ENCODE results near the gene KRTAP5-10.
A peak's percentile ranks its signal among the peaks of the same experiment; 100 is the strongest.
"Not testable (repeated sequence)": the region's sequence is repeated elsewhere in the genome, so short reads cannot be mapped to it uniquely, and the experiment has no call there.

Gene KRTAP5-10

DNA sequence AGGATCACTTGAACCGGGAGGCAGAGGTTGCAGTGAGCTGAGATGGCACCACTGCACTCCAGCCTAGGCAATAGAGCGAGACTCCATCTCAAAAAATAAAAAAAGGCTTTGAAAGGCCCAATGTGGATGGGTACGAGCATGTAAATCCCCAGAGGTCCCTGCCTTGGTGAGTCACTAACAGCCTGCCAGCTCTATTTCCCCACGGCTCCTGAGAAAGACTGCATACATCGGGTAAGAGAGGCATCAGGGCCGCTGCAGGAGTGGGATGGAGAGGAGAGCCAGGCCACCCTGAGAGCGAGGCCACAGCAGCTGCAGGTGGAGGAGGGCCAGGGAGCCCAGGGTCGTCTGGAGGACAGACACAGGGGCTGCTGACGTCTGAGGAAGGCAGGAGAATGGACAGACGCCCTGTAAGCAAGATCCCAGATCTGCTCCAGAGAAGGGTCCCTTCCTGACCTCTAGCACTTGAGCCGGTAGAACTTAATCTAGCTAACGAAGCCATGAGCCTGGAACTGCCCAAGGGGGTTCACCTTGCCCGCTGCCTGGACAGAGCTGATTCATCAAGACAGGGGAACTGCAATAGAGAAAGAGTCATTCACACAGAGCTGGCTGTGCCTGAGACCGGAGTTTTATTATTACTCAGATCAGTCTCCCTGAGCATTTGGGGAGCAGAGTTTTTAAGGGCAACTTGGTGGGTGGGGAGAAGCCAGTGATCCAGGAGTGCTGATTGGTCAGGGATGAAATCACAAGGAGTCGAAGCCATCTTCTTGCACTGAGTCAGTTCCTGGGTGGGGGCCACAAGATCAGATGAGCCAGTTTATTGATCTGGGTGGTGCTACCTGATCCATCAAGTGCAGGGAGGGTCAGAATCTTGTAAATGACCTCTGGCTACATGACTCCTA is 22.2 kb upstream of the KRTAP5-10 start:
- DNase-seq: no peak

DNA sequence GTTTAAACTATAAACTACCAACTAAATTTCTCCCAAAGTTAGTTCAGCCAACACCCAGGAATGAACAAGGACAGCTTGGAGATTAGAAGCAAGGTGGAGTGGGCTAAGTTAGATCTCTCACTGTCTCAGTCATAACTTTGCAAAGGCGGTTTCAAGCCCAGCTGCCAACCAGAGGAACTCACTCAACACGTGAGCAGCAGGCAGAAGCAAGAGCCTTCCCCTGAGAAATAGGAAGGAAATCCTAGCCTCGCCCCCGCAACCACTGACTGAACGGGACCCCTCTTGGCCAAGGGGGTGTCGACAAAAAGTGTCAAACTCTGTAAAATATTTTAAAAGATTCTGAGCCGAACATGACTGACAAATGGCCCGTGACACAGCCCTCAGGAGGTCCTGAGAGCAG is 21.5 kb upstream of the KRTAP5-10 start:
- DNase-seq: no peak

DNA sequence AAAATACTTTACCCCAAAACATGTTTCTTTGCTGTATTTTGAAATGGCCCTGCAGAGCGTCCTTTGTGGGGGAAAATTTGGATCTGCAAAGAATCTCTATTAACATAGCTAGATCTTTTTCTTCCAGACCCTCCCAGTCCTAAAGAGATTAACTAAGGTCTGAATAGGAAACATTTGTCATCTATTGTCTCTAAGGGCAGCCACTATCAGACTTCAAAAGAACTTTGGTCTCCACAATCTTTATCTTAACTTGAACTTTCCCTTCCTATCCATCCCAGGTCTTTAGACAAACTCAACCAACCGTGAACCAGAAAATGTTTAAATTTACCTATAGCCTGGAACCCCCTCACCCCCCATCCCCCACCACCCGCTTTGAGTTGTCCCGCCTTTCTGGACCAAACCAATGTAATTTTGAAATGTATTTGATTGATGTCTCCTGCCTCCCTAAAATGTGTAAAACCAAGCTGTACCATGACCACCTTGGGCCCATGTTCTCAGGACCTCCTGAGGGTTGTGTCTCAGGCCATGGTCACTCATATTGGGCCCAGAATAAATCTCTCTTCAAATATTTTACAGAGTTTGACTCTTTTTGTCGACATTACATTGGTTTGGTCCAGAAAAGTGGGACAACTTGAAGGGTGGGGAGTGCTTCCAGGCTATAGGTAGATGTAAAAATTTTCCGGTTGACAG is 20.7 kb upstream of the KRTAP5-10 start:
- DNase-seq: no peak

DNA sequence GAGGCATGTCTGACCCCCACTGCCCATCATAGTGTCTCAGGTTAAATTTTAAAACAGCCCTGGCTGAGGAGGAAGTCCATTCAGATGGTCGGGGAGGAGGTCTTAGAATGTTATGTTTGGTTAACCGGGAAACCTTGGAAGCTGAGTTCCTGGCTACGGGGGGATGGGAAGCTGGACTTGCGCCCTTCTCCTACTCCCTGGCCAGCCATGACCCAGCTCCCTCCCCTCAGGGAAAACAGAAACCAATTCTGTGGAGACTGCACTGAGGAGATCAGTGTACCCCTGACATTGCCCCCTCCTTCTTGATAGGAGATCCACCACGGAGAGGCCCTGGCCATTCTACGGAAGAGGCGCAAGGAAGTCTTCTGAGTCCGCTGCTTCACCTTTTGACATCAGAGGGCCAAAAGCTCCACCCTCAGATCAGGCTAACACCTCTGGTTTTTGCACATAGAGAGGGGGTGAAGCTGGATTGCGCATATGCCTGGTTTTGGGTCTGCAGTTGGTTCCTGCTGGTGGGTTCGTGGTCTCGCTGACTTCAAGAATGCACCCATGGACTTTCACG is 19.9 kb upstream of the KRTAP5-10 start:
- DNase-seq: no peak

DNA sequence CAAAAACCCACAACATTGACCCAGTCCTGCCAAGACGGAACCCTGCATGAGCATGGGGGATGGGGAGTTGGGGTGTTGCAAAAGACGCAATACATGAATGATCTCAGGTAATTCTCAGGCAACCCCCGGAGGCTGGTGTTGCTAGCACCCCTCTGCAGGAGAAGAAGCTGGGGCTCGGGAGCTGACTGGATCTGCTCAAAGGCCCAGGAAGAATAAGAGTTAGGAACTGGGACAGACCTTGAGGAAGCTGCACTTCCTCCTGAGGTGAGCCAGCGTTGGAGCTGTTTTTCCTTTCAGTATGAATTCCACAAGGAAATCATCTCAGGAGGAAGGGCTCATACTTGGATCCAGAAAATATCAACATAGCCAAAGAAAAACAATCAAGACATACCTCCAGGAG is 17.2 kb upstream of the KRTAP5-10 start, which contains the start of gene KRTAP5-9:
Gene KRTAP5-9 (plus strand): TSS at position 301 of the 400 bp plus-strand sequence. CDS start 238 bp downstream, outside the sequence.
- DNase-seq: no peak

DNA sequence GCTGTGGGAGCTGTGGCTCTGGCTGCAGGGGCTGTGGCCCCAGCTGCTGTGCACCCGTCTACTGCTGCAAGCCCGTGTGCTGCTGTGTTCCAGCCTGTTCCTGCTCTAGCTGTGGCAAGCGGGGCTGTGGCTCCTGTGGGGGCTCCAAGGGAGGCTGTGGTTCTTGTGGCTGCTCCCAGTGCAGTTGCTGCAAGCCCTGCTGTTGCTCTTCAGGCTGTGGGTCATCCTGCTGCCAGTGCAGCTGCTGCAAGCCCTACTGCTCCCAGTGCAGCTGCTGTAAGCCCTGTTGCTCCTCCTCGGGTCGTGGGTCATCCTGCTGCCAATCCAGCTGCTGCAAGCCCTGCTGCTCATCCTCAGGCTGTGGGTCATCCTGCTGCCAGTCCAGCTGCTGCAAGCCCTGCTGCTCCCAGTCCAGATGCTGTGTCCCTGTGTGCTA is 16.6 kb upstream of the KRTAP5-10 start:
- no peak for DNase-seq

DNA sequence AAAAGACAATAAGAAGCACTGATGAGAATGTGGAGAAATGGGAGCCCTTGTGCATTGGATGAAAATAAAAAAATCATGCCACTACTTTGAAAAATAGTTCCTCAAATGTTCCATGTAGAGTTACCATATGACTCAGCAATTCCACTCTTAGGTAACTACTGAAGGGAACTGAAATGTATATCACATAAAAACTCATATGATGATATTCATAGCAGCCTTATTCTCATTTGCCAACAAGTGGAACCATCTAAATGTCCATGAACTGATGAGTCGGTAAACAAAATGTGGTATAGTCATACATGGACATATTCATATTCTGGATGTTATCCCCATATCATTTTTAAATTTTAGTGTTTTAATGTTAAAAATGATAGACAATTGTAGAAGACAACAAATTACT is 13.7 kb upstream of the KRTAP5-10 start:
- peak; percentile 26 to 33 for DNase-seq

DNA sequence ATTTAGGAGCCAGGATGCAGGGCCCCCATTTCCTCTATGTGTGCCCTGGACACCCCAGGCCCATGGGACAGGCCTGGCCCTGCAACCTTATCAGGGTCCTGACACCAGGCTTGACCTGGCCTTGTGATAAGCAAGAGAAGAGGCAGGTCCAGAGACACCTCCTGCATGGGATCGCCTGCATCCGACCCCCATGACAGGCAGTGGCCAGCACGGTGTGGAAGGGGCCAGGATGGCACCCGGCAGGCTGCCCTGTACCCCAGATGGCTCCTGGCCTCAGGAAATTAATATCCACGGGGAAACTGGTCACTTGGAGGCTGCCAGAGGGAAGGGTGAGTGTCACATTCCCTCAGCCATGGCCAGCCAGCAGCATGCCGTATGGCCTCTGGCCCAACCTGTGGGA is 10.4 kb upstream of the KRTAP5-10 start:
- DNase-seq: no peak

DNA sequence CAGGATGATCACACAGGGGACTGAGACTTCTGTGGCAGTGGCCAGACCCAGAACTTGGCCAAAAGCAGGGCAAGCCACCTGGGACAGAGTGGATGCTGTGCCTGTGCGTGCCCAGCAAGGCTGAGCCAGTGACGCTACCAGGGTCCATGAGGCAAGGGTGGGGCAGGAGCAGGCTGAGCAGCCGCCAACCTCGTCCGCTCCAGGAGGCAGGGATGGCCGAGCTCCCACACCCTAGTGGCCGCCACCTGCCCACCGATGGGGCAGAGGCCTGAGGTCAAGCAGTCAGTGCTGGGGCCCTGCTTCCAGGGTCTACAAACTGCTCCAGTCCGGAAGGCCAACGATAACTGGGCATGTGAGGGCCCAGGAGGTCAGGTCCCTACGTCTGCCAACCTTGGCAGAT is 9.9 kb upstream of the KRTAP5-10 start:
- DNase-seq: no peak

DNA sequence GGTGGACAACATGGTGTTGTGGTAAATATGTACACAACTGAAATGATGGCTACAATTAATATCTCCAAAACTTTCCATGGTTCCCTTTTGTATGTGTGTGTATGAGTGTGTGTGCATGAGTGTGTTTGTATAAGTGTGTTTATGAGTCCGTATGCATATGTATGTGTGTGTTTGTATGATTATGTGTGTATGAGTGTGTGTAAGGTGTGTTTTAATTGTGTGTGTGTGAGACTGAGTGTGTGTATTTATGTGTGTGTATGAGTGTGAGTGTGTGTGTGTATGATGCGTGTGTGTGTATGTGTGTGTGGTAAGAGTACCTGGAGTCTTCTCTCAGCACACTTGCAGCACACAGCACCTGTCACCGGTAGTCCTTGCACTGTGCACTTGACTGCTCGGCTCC is 9.3 kb upstream of the KRTAP5-10 start:
- DNase-seq: no peak

DNA sequence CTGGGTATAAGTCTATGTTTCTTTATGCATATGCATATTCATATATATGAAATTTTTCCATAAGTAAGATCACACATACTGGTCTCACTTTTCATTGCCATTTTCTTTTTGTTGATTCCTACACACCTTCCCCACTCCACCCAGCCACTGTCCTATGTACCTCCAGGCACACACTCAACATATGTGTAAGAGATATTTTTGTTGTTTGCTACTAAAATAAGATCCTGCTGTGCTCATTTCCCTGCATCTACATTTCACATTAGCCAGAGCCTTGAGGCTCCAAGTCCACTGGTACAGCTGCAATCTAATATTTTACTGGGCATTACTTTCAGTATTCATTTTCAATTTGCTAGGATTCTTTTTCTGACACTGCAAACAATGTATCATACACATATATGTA is 8.1 kb upstream of the KRTAP5-10 start:
- DNase-seq: no peak

DNA sequence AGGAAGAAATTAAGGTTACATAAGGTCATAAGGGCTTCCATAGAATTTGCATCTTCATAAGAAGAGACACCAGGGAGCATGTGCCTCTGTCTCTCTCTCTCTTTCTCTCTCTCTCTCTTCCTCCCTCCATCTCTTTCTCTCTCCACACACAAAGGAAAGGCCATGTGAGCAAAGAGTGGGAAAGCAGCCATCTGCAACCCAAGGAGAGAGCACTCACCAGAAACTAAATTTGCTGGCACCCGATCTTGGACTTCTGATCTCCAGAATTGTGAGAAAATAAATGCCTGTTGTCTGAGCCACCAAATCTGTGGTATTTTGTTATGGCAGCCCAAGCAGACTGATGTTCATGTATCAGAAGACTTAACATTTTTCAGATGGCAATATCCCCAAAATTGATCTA is 6.4 kb upstream of the KRTAP5-10 start:
- DNase-seq: no peak

DNA sequence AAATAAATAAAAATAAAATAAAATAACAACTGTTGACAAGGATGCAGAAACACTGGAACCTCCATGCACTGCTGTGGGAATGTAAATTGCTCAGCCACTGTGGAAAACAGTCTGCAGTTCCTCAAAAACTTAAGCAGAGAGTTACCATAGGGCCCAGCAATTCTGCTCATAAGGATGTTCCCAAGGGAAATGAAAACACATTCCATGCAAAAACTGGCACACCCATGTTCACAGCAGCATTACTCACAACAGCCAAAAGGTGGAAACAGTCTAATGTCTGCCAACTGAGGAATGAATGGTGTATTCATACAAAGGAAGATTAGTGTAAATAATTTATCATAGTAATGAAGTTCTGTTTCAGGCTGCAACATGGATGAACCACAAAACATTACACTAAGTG is 3.2 kb upstream of the KRTAP5-10 start:
- DNase-seq: no peak

DNA sequence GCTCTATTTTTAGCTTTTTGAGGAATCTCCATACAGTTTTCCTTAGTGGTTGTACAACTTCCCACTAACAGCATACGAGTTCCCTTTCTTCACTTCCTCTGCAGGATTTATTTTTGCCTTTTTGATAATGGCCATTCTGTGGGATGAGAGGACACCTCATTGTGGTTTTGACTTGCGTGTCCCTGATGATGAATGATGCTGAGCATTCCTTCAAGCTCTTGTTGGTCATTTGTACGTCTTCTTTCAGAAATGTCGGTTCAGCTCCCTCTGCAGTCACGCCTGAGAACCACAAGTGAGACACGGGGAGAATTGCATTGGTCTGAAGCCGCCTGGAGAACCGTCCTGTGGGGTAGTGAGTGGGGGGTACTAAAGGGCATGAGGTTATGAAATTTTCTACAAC is 2.0 kb upstream of the KRTAP5-10 start:
- DNase-seq: peak; percentile 43 to 52

DNA sequence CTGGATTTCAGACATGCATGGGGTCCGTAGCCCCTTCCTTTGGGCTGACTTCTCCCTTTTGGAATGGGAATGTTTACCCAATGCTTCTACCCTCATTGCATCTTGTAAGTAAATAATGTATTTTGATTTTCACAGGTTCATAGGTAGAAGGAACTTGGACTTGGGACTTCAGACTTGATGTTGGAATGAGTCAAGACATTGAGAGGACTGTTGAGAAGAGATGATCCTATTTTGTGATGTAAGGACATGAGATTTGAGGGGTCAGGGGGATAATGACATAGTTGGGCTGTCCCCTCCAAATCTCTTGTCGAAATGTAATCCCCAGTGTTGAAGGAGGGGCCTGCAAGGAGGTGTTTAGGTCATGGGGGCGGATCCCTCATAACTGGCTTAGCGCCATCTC is 933 bp upstream of the KRTAP5-10 start:
- DNase-seq: no peak

DNA sequence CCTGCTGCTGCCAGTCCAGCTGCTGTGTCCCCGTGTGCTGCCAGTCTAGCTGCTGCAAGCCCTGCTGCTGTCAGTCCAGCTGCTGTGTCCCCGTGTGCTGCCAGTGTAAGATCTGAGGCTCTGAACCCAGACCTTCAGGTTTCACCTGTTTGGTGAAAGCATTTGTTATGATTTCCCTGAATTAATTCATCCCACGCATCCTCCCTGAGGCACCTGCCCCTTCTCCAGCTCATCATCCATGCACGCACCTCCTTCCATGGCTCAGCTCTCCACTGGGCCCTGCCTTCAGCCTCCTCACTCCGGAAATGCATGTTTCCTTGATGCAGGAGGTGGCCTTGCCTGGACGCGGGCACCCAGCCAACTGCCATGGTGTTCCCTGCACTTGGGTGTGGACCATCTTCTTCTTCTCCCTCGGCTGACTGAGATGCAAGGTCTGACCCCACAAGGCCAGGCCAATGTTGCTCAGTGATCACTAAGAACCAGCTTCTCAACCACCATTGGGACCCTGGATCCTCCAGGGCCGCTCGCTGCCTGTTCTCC is 788 bp downstream of the KRTAP5-10 start:
- DNase-seq: no peak

DNA sequence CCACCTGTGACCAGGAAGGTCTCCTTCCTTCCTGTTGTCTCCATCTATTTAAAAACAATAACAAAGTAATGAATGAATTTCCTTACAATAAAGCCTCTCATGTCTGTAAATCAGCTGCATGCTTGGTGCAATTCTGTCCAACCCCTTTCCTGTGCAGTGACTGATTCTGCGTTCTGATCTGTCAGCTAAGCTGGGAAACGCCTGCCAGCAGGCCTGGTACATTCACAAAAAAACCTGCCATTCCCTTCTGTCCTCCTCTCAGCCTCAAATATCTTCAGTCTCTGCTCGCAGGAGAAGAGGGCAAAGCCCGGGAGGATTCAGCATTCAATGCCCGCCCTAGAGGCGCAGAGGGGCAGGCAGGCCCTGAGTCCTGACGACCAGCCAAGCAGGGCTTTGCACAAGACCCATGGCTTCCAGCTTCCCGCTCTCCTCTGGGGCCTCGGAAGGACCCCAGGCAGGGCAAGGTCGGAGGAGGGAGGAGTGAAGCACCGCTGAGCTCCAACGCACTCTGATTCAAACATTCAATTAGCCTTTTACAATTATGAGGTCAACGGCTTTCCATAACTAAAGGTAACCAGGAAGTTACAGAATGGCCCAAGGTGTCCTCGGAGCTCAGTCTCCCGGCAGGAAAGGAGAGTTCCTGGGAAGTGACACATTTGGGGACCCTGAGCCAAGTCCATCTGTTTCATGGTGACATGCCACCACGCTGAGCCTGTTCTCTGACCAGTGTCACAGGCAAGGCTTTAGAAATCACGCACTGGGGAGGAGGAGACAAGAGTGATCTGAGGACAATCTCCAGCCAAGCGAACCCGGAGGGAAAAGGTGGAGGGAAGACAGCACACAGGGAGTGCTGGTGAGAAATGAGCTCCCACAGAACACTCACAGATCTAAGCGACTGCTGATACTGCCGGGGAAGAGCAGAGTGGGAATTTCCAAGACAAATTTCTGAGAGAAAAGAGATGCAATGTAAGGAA is 1.6 kb downstream of the KRTAP5-10 start:
- not testable (repeated sequence) for DNase-seq

DNA sequence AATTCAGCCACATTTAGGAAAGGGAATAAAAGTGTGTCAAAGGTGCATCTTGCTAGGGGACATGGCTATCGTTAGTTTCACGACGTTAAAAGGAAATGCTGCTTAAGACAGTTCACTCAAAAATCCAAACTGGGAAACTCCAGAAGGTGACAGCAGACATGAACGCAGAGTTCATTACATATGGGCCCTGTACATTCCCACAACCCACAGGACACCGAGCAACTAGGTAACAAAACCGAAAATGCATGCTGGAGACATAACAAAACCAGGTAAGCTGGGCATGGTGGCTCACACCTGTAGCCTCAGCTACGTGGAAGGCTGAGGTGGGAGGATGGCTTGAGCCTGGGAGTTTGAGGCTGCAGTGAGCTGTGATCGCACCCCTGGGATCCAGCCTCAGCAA is 2.3 kb downstream of the KRTAP5-10 start:
- not testable (repeated sequence) for DNase-seq

DNA sequence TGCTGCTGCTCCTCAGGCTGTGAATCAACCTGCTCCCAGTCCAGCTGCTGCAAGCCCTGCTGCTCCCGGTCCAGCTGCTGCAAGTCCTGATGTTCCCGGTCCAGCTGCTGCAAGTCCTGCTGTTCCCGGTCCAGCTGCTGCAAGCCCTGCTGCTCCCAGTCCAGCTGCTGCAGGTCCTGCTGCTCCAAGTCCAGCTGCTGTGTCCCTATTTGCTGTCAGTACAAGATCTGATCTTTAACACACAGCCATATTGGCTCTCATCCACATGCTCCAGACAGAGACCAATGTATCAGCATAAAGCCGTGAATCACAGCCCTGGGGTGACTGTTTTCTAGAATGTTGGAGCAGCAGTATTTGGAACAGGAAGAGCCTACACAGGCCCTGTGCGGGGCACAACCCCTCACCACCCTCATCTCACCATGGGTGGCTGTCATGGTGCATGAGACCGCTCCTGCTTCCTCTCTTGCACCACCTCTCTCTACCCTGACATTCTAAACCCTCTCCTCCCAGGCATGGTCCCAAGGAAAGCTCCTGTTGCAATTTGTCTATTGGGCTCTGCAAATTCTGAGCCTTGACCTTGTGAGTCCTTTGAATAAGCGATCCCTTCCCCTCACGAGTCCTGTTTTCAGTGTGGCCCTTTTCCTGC is 3.5 kb downstream of the KRTAP5-10 start:
- DNase-seq: no peak

DNA sequence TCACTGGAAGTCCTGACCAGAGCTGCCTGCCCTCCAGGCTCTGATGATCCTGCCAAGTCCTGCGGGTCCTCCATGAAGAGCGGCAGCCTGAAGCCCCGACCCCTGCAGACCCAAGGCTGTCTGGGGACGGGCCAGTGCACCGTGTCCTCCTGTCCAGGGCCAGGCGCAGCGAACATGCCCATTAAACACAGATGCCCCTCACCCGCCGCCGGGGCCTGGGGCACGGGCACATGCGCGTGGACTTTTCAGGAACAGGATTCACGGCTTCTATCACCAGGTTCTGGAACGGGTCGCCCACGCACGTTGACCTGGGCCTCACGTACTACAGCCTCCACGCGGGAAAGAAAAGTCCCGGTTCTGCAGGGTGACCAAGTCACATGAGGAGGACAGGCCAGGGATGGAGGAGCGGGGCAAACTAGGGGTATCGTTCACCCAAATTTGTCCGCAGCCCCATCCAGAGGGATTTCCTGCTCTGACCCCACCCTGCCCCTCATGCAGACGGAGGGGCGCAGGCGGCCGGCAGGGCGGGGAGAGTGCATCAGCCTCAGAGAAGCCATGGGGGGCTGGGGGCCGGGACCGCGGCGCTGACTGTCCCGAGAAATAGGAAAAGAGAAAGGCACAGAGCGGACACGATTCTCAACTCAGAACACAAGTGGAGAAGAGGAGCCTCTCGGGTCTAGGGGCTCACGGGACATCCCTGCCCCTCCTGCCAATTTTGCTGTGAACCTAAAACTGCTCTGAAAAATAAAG is 5.9 kb downstream of the KRTAP5-10 start:
- DNase-seq: not testable (repeated sequence)

DNA sequence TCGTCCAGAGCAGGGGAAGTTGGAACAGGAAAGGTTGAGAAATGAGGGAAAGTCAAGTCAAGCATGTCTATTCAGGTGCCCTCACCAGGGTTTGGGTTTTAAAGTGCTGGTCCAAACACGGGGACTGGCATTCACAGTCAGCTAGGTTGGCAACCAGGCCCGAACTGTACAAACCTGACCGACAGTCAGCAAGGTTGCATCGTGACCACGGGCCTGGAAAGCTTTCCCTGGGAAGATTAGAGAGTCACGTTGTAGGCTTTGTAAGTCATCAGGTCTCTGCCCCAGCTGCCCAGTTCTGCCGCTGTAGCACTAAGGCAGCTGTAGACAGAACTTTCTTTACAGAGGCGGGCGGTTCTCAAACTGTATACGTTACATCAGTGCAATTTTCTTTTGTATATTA is 7.4 kb downstream of the KRTAP5-10 start:
- DNase-seq: no peak
